GM12878 (cell line): ENCODE measurements around the gene SCUBE2. TPM values are rescaled to one million over a fixed set of nuclear protein-coding genes. Genes with fewer than 3 reads are reported as not detected.

Experiments
- ATAC-seq: fragments of 200-7000 bp; cut with Tn5 transposase; 3 replicates; pipeline ENCODE4 v1.9.1; 2020; ENCODE audit warnings: mild to moderate bottlenecking, moderate library complexity
- BruUV-seq: library from RNA; stranded (reverse); fragments of 400-500 nt; replicated peaks from 2 replicates; lab custom pipeline; 2021; lab: Mats Ljungman, UMichigan
- CTCF ChIA-PET: fragments of 300-600 bp; sonication (Branson Sonifier 250); formaldehyde crosslinking; extraction: SDS; loops from one replicate; lab custom pipeline; 2021; ENCODE audit warnings: inconsistent platforms; lab: Yijun Ruan, JAX
- POLR2A ChIA-PET: fragments of 350-600 bp; formaldehyde crosslinking; extraction: SDS; loops from one replicate; lab custom pipeline; 2021; ENCODE audit warnings: inconsistent platforms; lab: Charles Lee
- RAD21 ChIA-PET: fragments of 300-600 bp; sonication (Branson Sonifier 250); formaldehyde crosslinking; loops from one replicate; lab custom pipeline; 2023; ENCODE audit warnings: antibody characterized with exemption; ENCODE audit not compliant: unreplicated experiment; lab: Charles Lee
- SMC1A ChIA-PET: fragments of 300-600 bp; sonication (Branson Sonifier 250); formaldehyde crosslinking; loops from one replicate; lab custom pipeline; 2023; ENCODE audit not compliant: unreplicated experiment, uncharacterized antibody; lab: Charles Lee
- DNase-seq: peaks from one replicate; pipeline ENCODE4 v3.0.0-alpha.2; 2011; ENCODE audit warnings: low read depth, low spot score
- FAIRE-seq: peaks from 3 replicates; lab custom pipeline; 2011; peaks lifted over from hg19 to GRCh38; lab: Jason Lieb, UNC
- H2AFZ ChIP-seq: 2 replicates; pipeline ENCODE4 v1.6.0; 2011; ENCODE audit warnings: low read depth, low read length, control low read depth; ENCODE audit not compliant: control insufficient read depth
- H3K27ac ChIP-seq: 2 replicates; pipeline ENCODE4 v1.5.1; 2011; ENCODE audit warnings: control low read depth; ENCODE audit not compliant: control insufficient read depth, insufficient read depth
- H3K27me3 ChIP-seq, 2 experiments: replicated peaks in 1 of 2; 2 replicates each; pipeline versions ENCODE4 v1.6.0 to v1.6.1; 2011; ENCODE audit warnings: low read length in 1 of 2; ENCODE audit not compliant: control insufficient read depth in 2 of 2, insufficient read depth in 2 of 2
- H3K36me3 ChIP-seq, 2 experiments: 2 replicates each; pipeline ENCODE4 v1.5.1; 2011; ENCODE audit warnings: low read length in 1 of 2; ENCODE audit not compliant: control insufficient read depth in 2 of 2, insufficient read depth in 2 of 2
- H3K4me1 ChIP-seq: 2 replicates; pipeline ENCODE4 v1.6.1; 2011; ENCODE audit warnings: mild to moderate bottlenecking, low read length, moderate library complexity, mixed read lengths; ENCODE audit not compliant: control insufficient read depth, insufficient read depth
- H3K4me2 ChIP-seq: 2 replicates; pipeline ENCODE4 v1.6.0; 2011; ENCODE audit warnings: control low read depth; ENCODE audit not compliant: control insufficient read depth, insufficient read depth
- H3K4me3 ChIP-seq: fragments of 200-600 bp; sonication (generic); 2 replicates; pipeline ENCODE4 v1.5.1; 2016
- H3K79me2 ChIP-seq: 2 replicates; pipeline ENCODE4 v1.6.0; 2011; ENCODE audit warnings: low read length; ENCODE audit not compliant: control insufficient read depth, insufficient read depth
- H3K9ac ChIP-seq: 2 replicates; pipeline ENCODE4 v1.8.0; 2011; ENCODE audit warnings: low read length, control low read depth, mixed read lengths; ENCODE audit not compliant: control insufficient read depth, insufficient read depth
- H3K9me3 ChIP-seq: replicated peaks from 3 replicates; pipeline ENCODE4 v1.5.1; 2011; ENCODE audit warnings: mild to moderate bottlenecking, low read length; ENCODE audit not compliant: control insufficient read depth, insufficient read depth
- H4K20me1 ChIP-seq: 2 replicates; pipeline ENCODE4 v1.6.0; 2011; ENCODE audit not compliant: control insufficient read depth, insufficient read depth
- CHD2 ChIP-seq: IDR thresholded peaks from 2 replicates; pipeline ENCODE4 v1.6.1; 2011; ENCODE audit warnings: low read depth, low read length, improper control_type of control experiment, borderline replicate concordance
- HDGF ChIP-seq: fragments of 450-650 bp; IDR thresholded peaks from 2 replicates; pipeline ENCODE4 v1.6.1; 2016; ENCODE audit warnings: antibody characterized with exemption
- POLR2AphosphoS2 ChIP-seq: IDR thresholded peaks from 2 replicates; pipeline ENCODE4 v1.6.1; 2011; ENCODE audit warnings: low read depth, mild to moderate bottlenecking, low read length, improper control_type of control experiment, moderate library complexity
- POU2F2 ChIP-seq: IDR thresholded peaks from 3 replicates; pipeline ENCODE4 v1.6.1; 2011; ENCODE audit warnings: low read depth, mild to moderate bottlenecking, low read length, borderline replicate concordance
- SMAD1 ChIP-seq: fragments of 450-650 bp; IDR thresholded peaks from 2 replicates; pipeline ENCODE4 v1.6.1; 2018; ENCODE audit warnings: mild to moderate bottlenecking, low read depth; ENCODE audit not compliant: partially characterized antibody
- ZBED1 ChIP-seq: IDR thresholded peaks from 2 replicates; pipeline ENCODE4 v1.6.1; 2016; ENCODE audit warnings: borderline replicate concordance
- WGBS: methylation state at CpG from one replicate; pipeline ENCODE4 v1.1.6; 2016; ENCODE audit warnings: low lambda C conversion rate; ENCODE audit not compliant: insufficient replicate concordance, insufficient coverage; ENCODE audit errors: missing lambda C conversion rate; 5-methylcytosine and 5-hydroxymethylcytosine counted together
- in situ Hi-C: fragments of 300-500 bp; cut with MboI; formaldehyde crosslinking; loops from 9 replicates; pipeline ENCODE4 v1.14.3; 2018; ENCODE audit warnings: mixed read lengths
- intact Hi-C: fragments of 100-400 bp; cut with micrococcal nuclease; formaldehyde crosslinking; loops from one replicate; pipeline ENCODE4 v1.14.2; 2022; ENCODE audit not compliant: unreplicated experiment
- polyA plus RNA-seq, 11 experiments: library from polyadenylated mRNA; depleted of rRNA in 4 of 11; unstranded in 6 of 11; stranded (reverse) in 5 of 11; fragments of >200 nt; fragmentation: Nextera tagmentation in 4 of 11; fragmentation: Illumina TruSeq in 1 of 11; extraction: Ambion mirVana in 4 of 11; extraction: Trizol in 1 of 11; gene quantifications; 1 replicate in 1 of 11; 2 replicates in 10 of 11; pipeline versions ENCODE4 v1.2.1 to v1.2.3, GENCODE V29; 2011 to 2016; ENCODE audit warnings: inconsistent platforms in 2 of 11, missing spikeins in 2 of 11, low read depth in 1 of 11
- total RNA-seq, 4 experiments: library from RNA; depleted of rRNA in 3 of 4; stranded (reverse); fragments of >200 nt in 3 of 4; fragmentation: Illumina TruSeq in 1 of 4; extraction: Trizol in 1 of 4; gene quantifications; 2 replicates each; pipeline versions ENCODE4 v1.2.1 to v1.2.3, GENCODE V29; 2013 to 2021
- TF ChIP-seq, protein P1 (sequence below): fragments of 150-350 bp; IDR thresholded peaks from 2 replicates; pipeline ENCODE4 v1.6.1; 2016; ENCODE audit warnings: low read depth, low read length
- TF ChIP-seq, protein P2 (sequence below): fragments of 450-650 bp; IDR thresholded peaks from 2 replicates; pipeline ENCODE4 v1.6.1; 2017; ENCODE audit warnings: antibody characterized with exemption, mild to moderate bottlenecking, moderate library complexity
- TF ChIP-seq, protein P3 (sequence below): fragments of 450-650 bp; IDR thresholded peaks from 2 replicates; pipeline ENCODE4 v1.6.1; 2018; ENCODE audit warnings: mild to moderate bottlenecking, low read depth, moderate library complexity; ENCODE audit not compliant: partially characterized antibody
- TF ChIP-seq, protein P4 (sequence below): fragments of 450-650 bp; IDR thresholded peaks from 2 replicates; pipeline ENCODE4 v1.6.1; 2016; ENCODE audit warnings: mild to moderate bottlenecking

Gene SCUBE2
- total and polyA plus RNA-seq, 10 of the 15 experiments (the other 5 are each of a cell fraction or from before 2014, with no cell fraction given) = 0.12 to 0.56 (median 0.31) TPM; not detected in 2

DNA sequence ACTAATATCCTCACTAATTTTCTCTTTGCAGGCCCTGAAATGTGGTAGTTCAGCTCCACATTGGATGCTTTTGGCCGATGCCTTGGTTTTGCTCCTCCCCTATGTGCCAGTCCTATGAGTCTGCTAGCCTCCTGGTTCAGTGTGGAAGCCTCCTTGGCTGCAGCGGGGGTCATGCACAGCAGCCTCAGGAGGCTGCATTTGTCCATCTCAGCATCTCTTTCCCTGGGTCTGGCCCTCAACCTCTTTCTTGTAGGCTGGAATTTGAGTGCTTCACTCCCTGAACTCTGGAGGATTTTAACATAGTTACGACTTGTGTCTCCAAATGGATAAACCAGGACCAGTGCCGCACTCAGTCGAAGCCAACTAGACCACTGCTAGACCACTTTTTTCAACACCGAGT lies 34.9 kb downstream of the SCUBE2 start:
- Histone ChIP-seq H3K9ac (no peak overlapping the region), H3K4me3 (no peak overlapping the region), H3K79me2 (no peaks in the 10 kb centered on the region), H3K27me3 (no peaks in the 10 kb centered on the region), H3K36me3 (no peaks in the 10 kb centered on the region), H3K4me2 (no peak overlapping the region), H3K4me1 (peaks cover 13% of the 10 kb centered on the region), H3K9me3 (no peaks in the 10 kb centered on the region), H4K20me1 (no peaks in the 10 kb centered on the region), H2AFZ (no peak overlapping the region), H3K27ac (no peak overlapping the region)
- 65% methylated on average over 6 of the region's 6 CpGs for WGBS
- POLR2A ChIA-PET = no interaction called here
- CTCF ChIA-PET = interaction anchor here (0.7 to 1.1 kb wide), 2 partner anchors 8 to 41 kb away, joined by 3 read pairs; no protein-coding TSS in a partner anchor
- BruUV-seq = no TSS peak
- in situ Hi-C loops (no loop called here), intact Hi-C loops (no loop called here)
- ATAC-seq = no peak
- no peak for FAIRE-seq
- SMC1A ChIA-PET = interaction anchor here (0.6 to 1.5 kb wide), 2 partner anchors 17 to 151 kb away, joined by 3 to 5 read pairs; no protein-coding TSS in a partner anchor
- RAD21 ChIA-PET = no interaction called here
- no peak for DNase-seq
- TF ChIP-seq POLR2AphosphoS2 (no peak), SMAD1 (no peak), POU2F2 (no peak), CHD2 (no peak), HDGF (no peak), ZBED1 (no peak)
- TF ChIP-seq, protein P1, sequence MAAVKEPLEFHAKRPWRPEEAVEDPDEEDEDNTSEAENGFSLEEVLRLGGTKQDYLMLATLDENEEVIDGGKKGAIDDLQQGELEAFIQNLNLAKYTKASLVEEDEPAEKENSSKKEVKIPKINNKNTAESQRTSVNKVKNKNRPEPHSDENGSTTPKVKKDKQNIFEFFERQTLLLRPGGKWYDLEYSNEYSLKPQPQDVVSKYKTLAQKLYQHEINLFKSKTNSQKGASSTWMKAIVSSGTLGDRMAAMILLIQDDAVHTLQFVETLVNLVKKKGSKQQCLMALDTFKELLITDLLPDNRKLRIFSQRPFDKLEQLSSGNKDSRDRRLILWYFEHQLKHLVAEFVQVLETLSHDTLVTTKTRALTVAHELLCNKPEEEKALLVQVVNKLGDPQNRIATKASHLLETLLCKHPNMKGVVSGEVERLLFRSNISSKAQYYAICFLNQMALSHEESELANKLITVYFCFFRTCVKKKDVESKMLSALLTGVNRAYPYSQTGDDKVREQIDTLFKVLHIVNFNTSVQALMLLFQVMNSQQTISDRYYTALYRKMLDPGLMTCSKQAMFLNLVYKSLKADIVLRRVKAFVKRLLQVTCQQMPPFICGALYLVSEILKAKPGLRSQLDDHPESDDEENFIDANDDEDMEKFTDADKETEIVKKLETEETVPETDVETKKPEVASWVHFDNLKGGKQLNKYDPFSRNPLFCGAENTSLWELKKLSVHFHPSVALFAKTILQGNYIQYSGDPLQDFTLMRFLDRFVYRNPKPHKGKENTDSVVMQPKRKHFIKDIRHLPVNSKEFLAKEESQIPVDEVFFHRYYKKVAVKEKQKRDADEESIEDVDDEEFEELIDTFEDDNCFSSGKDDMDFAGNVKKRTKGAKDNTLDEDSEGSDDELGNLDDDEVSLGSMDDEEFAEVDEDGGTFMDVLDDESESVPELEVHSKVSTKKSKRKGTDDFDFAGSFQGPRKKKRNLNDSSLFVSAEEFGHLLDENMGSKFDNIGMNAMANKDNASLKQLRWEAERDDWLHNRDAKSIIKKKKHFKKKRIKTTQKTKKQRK = no peak
- TF ChIP-seq, protein P2, sequence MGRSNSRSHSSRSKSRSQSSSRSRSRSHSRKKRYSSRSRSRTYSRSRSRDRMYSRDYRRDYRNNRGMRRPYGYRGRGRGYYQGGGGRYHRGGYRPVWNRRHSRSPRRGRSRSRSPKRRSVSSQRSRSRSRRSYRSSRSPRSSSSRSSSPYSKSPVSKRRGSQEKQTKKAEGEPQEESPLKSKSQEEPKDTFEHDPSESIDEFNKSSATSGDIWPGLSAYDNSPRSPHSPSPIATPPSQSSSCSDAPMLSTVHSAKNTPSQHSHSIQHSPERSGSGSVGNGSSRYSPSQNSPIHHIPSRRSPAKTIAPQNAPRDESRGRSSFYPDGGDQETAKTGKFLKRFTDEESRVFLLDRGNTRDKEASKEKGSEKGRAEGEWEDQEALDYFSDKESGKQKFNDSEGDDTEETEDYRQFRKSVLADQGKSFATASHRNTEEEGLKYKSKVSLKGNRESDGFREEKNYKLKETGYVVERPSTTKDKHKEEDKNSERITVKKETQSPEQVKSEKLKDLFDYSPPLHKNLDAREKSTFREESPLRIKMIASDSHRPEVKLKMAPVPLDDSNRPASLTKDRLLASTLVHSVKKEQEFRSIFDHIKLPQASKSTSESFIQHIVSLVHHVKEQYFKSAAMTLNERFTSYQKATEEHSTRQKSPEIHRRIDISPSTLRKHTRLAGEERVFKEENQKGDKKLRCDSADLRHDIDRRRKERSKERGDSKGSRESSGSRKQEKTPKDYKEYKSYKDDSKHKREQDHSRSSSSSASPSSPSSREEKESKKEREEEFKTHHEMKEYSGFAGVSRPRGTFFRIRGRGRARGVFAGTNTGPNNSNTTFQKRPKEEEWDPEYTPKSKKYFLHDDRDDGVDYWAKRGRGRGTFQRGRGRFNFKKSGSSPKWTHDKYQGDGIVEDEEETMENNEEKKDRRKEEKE = no peak
- TF ChIP-seq, protein P3, sequence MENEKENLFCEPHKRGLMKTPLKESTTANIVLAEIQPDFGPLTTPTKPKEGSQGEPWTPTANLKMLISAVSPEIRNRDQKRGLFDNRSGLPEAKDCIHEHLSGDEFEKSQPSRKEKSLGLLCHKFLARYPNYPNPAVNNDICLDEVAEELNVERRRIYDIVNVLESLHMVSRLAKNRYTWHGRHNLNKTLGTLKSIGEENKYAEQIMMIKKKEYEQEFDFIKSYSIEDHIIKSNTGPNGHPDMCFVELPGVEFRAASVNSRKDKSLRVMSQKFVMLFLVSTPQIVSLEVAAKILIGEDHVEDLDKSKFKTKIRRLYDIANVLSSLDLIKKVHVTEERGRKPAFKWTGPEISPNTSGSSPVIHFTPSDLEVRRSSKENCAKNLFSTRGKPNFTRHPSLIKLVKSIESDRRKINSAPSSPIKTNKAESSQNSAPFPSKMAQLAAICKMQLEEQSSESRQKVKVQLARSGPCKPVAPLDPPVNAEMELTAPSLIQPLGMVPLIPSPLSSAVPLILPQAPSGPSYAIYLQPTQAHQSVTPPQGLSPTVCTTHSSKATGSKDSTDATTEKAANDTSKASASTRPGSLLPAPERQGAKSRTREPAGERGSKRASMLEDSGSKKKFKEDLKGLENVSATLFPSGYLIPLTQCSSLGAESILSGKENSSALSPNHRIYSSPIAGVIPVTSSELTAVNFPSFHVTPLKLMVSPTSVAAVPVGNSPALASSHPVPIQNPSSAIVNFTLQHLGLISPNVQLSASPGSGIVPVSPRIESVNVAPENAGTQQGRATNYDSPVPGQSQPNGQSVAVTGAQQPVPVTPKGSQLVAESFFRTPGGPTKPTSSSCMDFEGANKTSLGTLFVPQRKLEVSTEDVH = no peak
- TF ChIP-seq, protein P4, sequence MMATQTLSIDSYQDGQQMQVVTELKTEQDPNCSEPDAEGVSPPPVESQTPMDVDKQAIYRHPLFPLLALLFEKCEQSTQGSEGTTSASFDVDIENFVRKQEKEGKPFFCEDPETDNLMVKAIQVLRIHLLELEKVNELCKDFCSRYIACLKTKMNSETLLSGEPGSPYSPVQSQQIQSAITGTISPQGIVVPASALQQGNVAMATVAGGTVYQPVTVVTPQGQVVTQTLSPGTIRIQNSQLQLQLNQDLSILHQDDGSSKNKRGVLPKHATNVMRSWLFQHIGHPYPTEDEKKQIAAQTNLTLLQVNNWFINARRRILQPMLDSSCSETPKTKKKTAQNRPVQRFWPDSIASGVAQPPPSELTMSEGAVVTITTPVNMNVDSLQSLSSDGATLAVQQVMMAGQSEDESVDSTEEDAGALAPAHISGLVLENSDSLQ = no peak
- TF ChIP-seq, all 136 proteins: peak for 0
